Activated CD8-positive, alpha-beta memory T cell treated with anti-CD3 and anti-CD28 coated beads, Interleukin-2, amount 50 U/mL, for 4 hours (primary cell): ENCODE measurements around the gene LDLRAD2.
"Not testable (repeated sequence)": the region's sequence is repeated elsewhere in the genome, so short reads cannot be mapped to it uniquely, and the experiment has no call there.

Experiments
- DNase-seq: peaks from one replicate; pipeline ENCODE4 v3.0.0-alpha.2; 2020

The LDLRAD2 gene

GRCh38 chr1:21824926-21825325 lies 12.9 kb downstream of the LDLRAD2 start:
- no peak for DNase-seq

- no peak for DNase-seq
Measured at GRCh38 chr1:21825393-21825792, 13.3 kb downstream of the LDLRAD2 start.

GRCh38 chr1:21826694-21827093 lies 14.6 kb downstream of the LDLRAD2 start:
- not testable (repeated sequence) for DNase-seq

- DNase-seq, result no peak
Measured at GRCh38 chr1:21827141-21827679, 15.1 kb downstream of the LDLRAD2 start.

GRCh38 chr1:21828075-21828474 lies 16.0 kb downstream of the LDLRAD2 start:
- no peak for DNase-seq

- DNase-seq, result no peak
Measured at GRCh38 chr1:21828506-21829210, 16.6 kb downstream of the LDLRAD2 start.

GRCh38 chr1:21829294-21829693 lies 17.2 kb downstream of the LDLRAD2 start:
- no peak for DNase-seq

- no peak for DNase-seq
Measured at GRCh38 chr1:21830792-21831453, 18.9 kb downstream of the LDLRAD2 start.

GRCh38 chr1:21831454-21831970 lies 19.4 kb downstream of the LDLRAD2 start:
- DNase-seq, result no peak

- no peak for DNase-seq
Measured at GRCh38 chr1:21833392-21833976, 21.4 kb downstream of the LDLRAD2 start.

GRCh38 chr1:21834094-21834493 lies 22.0 kb downstream of the LDLRAD2 start:
- DNase-seq, result no peak

GRCh38 chr1:21834666-21835065 lies 22.6 kb downstream of the LDLRAD2 start:
- DNase-seq, result no peak

GRCh38 chr1:21836010-21836409 lies 23.9 kb downstream of the LDLRAD2 start:
- no peak for DNase-seq

GRCh38 chr1:21836729-21837128 lies 24.7 kb downstream of the LDLRAD2 start:
- DNase-seq, result no peak

GRCh38 chr1:21837476-21837875 lies 25.4 kb downstream of the LDLRAD2 start:
- no peak for DNase-seq

- DNase-seq, result no peak
Measured at GRCh38 chr1:21838359-21839157, 26.5 kb downstream of the LDLRAD2 start.

- no peak for DNase-seq
Measured at GRCh38 chr1:21839337-21840037, 27.4 kb downstream of the LDLRAD2 start.

- DNase-seq, result no peak
Measured at GRCh38 chr1:21840981-21841380, 28.9 kb downstream of the LDLRAD2 start.

GRCh38 chr1:21841852-21842466 lies 29.9 kb downstream of the LDLRAD2 start:
- no peak for DNase-seq

GRCh38 chr1:21842606-21843162 lies 30.6 kb downstream of the LDLRAD2 start:
- DNase-seq, result peak; percentile 6

GRCh38 chr1:21843208-21843607 lies 31.1 kb downstream of the LDLRAD2 start:
- DNase-seq, result no peak
